Activated CD8-positive, alpha-beta T cell treated with anti-CD3 and anti-CD28 coated beads for 36 hours (primary cell): ENCODE results near the gene WNT9A. TPM values are rescaled to one million over a fixed set of nuclear protein-coding genes. Genes with fewer than 3 reads are reported as not detected.

ENCODE experiments used
- ATAC-seq: fragments of 200-7000 bp; cut with Tn5 transposase; one replicate; pipeline ENCODE4 v1.10.0; 2021; ENCODE audit warnings: mild to moderate bottlenecking, moderate library complexity
- CTCF ChIA-PET: fragments of 350-600 bp; sonication (Branson Sonifier 250); formaldehyde crosslinking; loops from one replicate; lab custom pipeline; 2021; ENCODE audit warnings: antibody characterized with exemption; lab: Charles Lee
- POLR2A ChIA-PET: fragments of 350-600 bp; sonication (Branson Sonifier 250); formaldehyde crosslinking; loops from one replicate; lab custom pipeline; 2021; ENCODE audit warnings: antibody characterized with exemption; lab: Charles Lee
- DNase-seq: peaks from one replicate; pipeline ENCODE4 v3.0.0-alpha.2; 2020
- H3K27ac Mint-ChIP-seq: one replicate; pipeline ENCODE4 v1.8.0; 2021; ENCODE audit warnings: mild to moderate bottlenecking, mixed read lengths
- H3K27me3 Mint-ChIP-seq: one replicate; pipeline ENCODE4 v1.8.0; 2021; ENCODE audit warnings: mixed read lengths
- H3K36me3 Mint-ChIP-seq: one replicate; pipeline ENCODE4 v1.8.0; 2021; ENCODE audit warnings: low read depth, mixed read lengths
- H3K4me1 Mint-ChIP-seq: one replicate; pipeline ENCODE4 v1.8.0; 2021; ENCODE audit warnings: low read depth, mixed read lengths
- H3K4me3 Mint-ChIP-seq: one replicate; pipeline ENCODE4 v1.8.0; 2021; ENCODE audit warnings: mild to moderate bottlenecking, moderate library complexity, mixed read lengths
- H3K9me3 Mint-ChIP-seq: one replicate; pipeline ENCODE4 v1.8.0; 2021; ENCODE audit warnings: mixed read lengths
- CTCF ChIP-seq: fragments of 200-600 bp; IDR thresholded peaks from one replicate; pipeline ENCODE4 v1.8.0; 2022; ENCODE audit warnings: antibody characterized with exemption, mild to moderate bottlenecking
- intact Hi-C: fragments of 100-400 bp; cut with micrococcal nuclease; formaldehyde crosslinking; loops from one replicate; pipeline ENCODE4 v1.10.0; 2022
- total RNA-seq, 2 experiments: library from RNA; stranded (reverse); gene quantifications; one replicate each; pipeline ENCODE4 v1.2.3, GENCODE V29; 2021

WNT9A gene
- total RNA-seq, 2 experiments from 2014 or later = not detected

- peak; percentile 81 for ATAC-seq
- POLR2A ChIA-PET = interaction anchor here (1.3 to 2.4 kb wide), 2 partner anchors 11 to 181 kb away, joined by 5 read pairs; no protein-coding TSS in a partner anchor
- H3K4me1 Mint-ChIP-seq = peaks cover 2% of the 10 kb centered on the region
Measured at GRCh38 chr1:227946624-227947385, 927 bp downstream of the WNT9A start.

GRCh38 chr1:227945891-227946623, 1.7 kb downstream of the WNT9A start:
- Mint-ChIP-seq H3K27me3 (peaks cover 18% of the 10 kb centered on the region), H3K4me3 (peak overlapping the region; percentile 19), H3K9me3 (no peaks in the 10 kb centered on the region), H3K36me3 (no peaks in the 10 kb centered on the region), H3K27ac (no peak overlapping the region), H3K4me1 (peaks cover 2% of the 10 kb centered on the region)
- peak; percentile 21 for ATAC-seq
- DNase-seq = no peak
- POLR2A ChIA-PET = interaction anchor here (1.0 to 2.4 kb wide), 2 partner anchors 10 to 136 kb away, joined by 3 to 5 read pairs; no protein-coding TSS in a partner anchor
- CTCF ChIA-PET = interaction anchor here (1.1 to 1.9 kb wide), 5 partner anchors 8 to 184 kb away, joined by 3 to 6 read pairs (median 4); no protein-coding TSS in a partner anchor
- TF ChIP-seq CTCF = no peak
- intact Hi-C loops = loop anchor here (10.0 kb wide), 1 partner anchor 181 kb away; no protein-coding TSS in a partner anchor

More at GRCh38 chr1:227946624-227947385, 927 bp downstream of the WNT9A start:
- peak overlapping the region; percentile 44 for H3K4me3 Mint-ChIP-seq
- intact Hi-C loops = loop anchor here (10.0 kb wide), 1 partner anchor 182 kb away; no protein-coding TSS in a partner anchor
- H3K27ac Mint-ChIP-seq = no peak overlapping the region
- H3K36me3 Mint-ChIP-seq = no peaks in the 10 kb centered on the region
- CTCF ChIA-PET = interaction anchor here (0.8 to 1.6 kb wide), 5 partner anchors 61 to 185 kb away, joined by 3 to 7 read pairs (median 3); no protein-coding TSS in a partner anchor
- peaks cover 18% of the 10 kb centered on the region for H3K27me3 Mint-ChIP-seq
- peak; percentile 62 for DNase-seq
- no peaks in the 10 kb centered on the region for H3K9me3 Mint-ChIP-seq
- peak; percentile 76 for TF ChIP-seq CTCF

GRCh38 chr1:227944931-227945890, 2.5 kb downstream of the WNT9A start:
- Mint-ChIP-seq H3K27ac (no peak overlapping the region), H3K4me3 (no peak overlapping the region), H3K27me3 (peaks cover 18% of the 10 kb centered on the region), H3K4me1 (peaks cover 2% of the 10 kb centered on the region), H3K36me3 (no peaks in the 10 kb centered on the region), H3K9me3 (no peaks in the 10 kb centered on the region)
- ATAC-seq (no peak), DNase-seq (no peak)
- TF ChIP-seq CTCF = no peak
- intact Hi-C loops = loop anchor here (10.0 kb wide), 1 partner anchor 180 kb away; no protein-coding TSS in a partner anchor
- CTCF ChIA-PET = interaction anchor here (1.1 to 1.9 kb wide), 5 partner anchors 9 to 183 kb away, joined by 3 to 6 read pairs (median 4); no protein-coding TSS in a partner anchor
- POLR2A ChIA-PET = interaction anchor here (1.0 to 2.4 kb wide), 2 partner anchors 9 to 137 kb away, joined by 3 to 5 read pairs; no protein-coding TSS in a partner anchor

GRCh38 chr1:227944090-227944930, 3.4 kb downstream of the WNT9A start:
- Mint-ChIP-seq H3K36me3 (no peaks in the 10 kb centered on the region), H3K27ac (no peak overlapping the region), H3K27me3 (peaks cover 17% of the 10 kb centered on the region), H3K9me3 (no peaks in the 10 kb centered on the region), H3K4me3 (no peak overlapping the region), H3K4me1 (peaks cover 2% of the 10 kb centered on the region)
- TF ChIP-seq CTCF = no peak
- intact Hi-C loops = loop anchor here (10.0 kb wide), 1 partner anchor 180 kb away; no protein-coding TSS in a partner anchor
- CTCF ChIA-PET = interaction anchor here (1.9 kb wide), 1 partner anchor 10 kb away, joined by 5 read pairs; no protein-coding TSS in a partner anchor
- DNase-seq (no peak), ATAC-seq (no peak)
- POLR2A ChIA-PET = no interaction called here
